Diencephalon (tissue), 1 donor: ENCODE results near the gene LEKR1. TPM values are rescaled to one million over a fixed set of nuclear protein-coding genes. Genes with fewer than 3 reads are reported as not detected.

Source experiments
- small RNA-seq: library from RNA; depleted of rRNA; stranded (forward); fragments of <200 nt; gene quantifications from one replicate; pipeline ENCODE3, GENCODE V24; 2014
- total RNA-seq: library from RNA; depleted of rRNA; stranded (reverse); fragments of >200 nt; gene quantifications from one replicate; pipeline ENCODE4 v1.2.3, GENCODE V29; 2014

Gene LEKR1
- total RNA-seq = 1.6 TPM

DNA sequence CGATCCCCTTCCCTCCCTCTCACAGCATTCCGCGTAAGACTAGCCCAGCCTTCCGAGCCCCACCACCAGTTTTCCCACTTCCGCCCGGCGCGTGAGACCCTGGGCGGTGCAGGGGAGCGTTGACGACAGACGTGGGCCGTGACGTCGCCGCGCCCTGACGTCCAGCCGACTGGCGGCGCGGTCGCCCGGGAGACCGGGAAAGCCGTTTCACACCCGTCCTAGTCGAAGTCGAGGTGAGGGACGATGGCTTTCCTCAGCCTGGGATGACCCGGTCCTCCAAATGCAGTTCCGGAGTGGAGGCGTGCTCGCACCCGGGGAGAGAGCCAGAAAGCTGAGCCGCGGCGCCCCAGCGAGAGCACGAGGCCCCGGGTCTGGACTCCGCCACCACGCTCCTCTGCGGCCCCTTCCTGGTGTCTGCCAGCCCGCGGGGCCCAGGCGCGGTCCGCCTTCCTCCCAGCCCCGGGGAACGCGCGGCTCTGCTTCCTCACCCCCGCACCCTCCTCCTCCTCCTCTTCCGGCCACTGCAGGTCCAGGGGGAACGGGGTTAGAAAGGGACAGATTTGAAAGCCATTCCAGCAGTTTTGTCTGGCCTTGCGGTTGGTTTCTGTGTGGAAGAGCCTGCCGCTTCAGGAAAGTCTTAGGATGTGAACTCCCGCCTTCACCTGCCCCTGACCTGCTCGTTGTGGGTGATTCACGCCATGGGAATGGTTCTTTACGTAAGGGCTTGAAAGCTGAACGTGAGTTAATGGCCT is at the start of gene LEKR1:
Gene LEKR1 (plus strand): TSS at position 210 of the 752 bp plus-strand sequence. CDS start 2,977 bp downstream, outside the sequence.

Small RNA genes lying within 50 kb of the gene (small RNA-seq; reads per million reads assigned to genes)
- gene KLF3P2 = not detected

Other genes with a start within 250 kb of the LEKR1 start
- 31.1 TPM for gene TIPARP, start 151.8 kb upstream of the LEKR1 start, total RNA-seq